HEK293 (cell line): ENCODE results near the gene CXCL1.

Source experiments
- CTCF ChIA-PET: fragments of 350-600 bp; formaldehyde crosslinking; extraction: SDS; loops from one replicate; lab custom pipeline; 2021; ENCODE audit warnings: antibody characterized with exemption; lab: Yijun Ruan, JAX
- POLR2A ChIA-PET: fragments of 300-600 bp; formaldehyde crosslinking; extraction: SDS; loops from one replicate; lab custom pipeline; 2020; ENCODE audit warnings: antibody characterized with exemption, inconsistent platforms; lab: Yijun Ruan, JAX
- H3K27ac ChIP-seq: fragments of 200-500 bp; sonication (Bioruptor generic); 2 replicates; pipeline ENCODE4 v1.5.1; 2014; ENCODE audit warnings: low read depth, low read length, control low read depth, inconsistent platforms; ENCODE audit errors: extremely low read depth
- H3K36me3 ChIP-seq, 2 experiments: fragments of 200-500 bp in 1 of 2; sonication (Bioruptor generic) in 1 of 2; 1 replicate in 1 of 2; 2 replicates in 1 of 2; pipeline ENCODE4 v1.5.1; 2014 to 2017; ENCODE audit warnings: inconsistent platforms in 2 of 2, low read length in 2 of 2; ENCODE audit not compliant: control insufficient read depth in 2 of 2, insufficient read depth in 1 of 2
- H3K4me1 ChIP-seq: fragments of 200-500 bp; sonication (Bioruptor generic); 2 replicates; pipeline ENCODE4 v1.5.1; 2014; ENCODE audit warnings: mild to moderate bottlenecking, low read length, inconsistent platforms; ENCODE audit not compliant: control insufficient read depth, insufficient read depth
- H3K4me3 ChIP-seq: 2 replicates; pipeline ENCODE4 v1.5.1; 2011; ENCODE audit warnings: low read depth, mild to moderate bottlenecking, control low read depth, low read length, moderate library complexity
- H3K9me3 ChIP-seq: fragments of 200-500 bp; sonication (Bioruptor generic); 2 replicates; pipeline ENCODE4 v1.5.1; 2014; ENCODE audit warnings: low read depth, low read length, inconsistent platforms; ENCODE audit not compliant: control insufficient read depth, insufficient read depth
- FEZF1 ChIP-seq: fragments of 450-650 bp; formaldehyde crosslinking; IDR thresholded peaks from 2 replicates; pipeline ENCODE4 v1.5.1; 2016; ENCODE audit warnings: missing biosample characterization, missing genetic modification characterization
- PATZ1 ChIP-seq: fragments of 450-650 bp; formaldehyde crosslinking; IDR thresholded peaks from 2 replicates; pipeline ENCODE4 v1.5.1; 2016; ENCODE audit warnings: missing biosample characterization, missing genetic modification characterization
- SP2 ChIP-seq: fragments of 450-650 bp; formaldehyde crosslinking; IDR thresholded peaks from 2 replicates; pipeline ENCODE4 v1.5.1; 2016; ENCODE audit warnings: missing biosample characterization, missing genetic modification characterization
- SP3 ChIP-seq: fragments of 450-650 bp; formaldehyde crosslinking; IDR thresholded peaks from 2 replicates; pipeline ENCODE4 v1.5.1; 2016; ENCODE audit warnings: missing biosample characterization, missing genetic modification characterization
- ZNF146 ChIP-seq: fragments of 450-650 bp; formaldehyde crosslinking; IDR thresholded peaks from 2 replicates; pipeline ENCODE4 v1.5.1; 2016; ENCODE audit warnings: missing biosample characterization, missing genetic modification characterization
- ZNF155 ChIP-seq: fragments of 450-650 bp; formaldehyde crosslinking; IDR thresholded peaks from 2 replicates; pipeline ENCODE4 v1.5.1; 2016; ENCODE audit warnings: missing biosample characterization, missing genetic modification characterization
- ZNF292 ChIP-seq: fragments of 450-650 bp; formaldehyde crosslinking; IDR thresholded peaks from 2 replicates; pipeline ENCODE4 v1.5.1; 2016; ENCODE audit warnings: low read depth, missing biosample characterization, missing genetic modification characterization, borderline replicate concordance
- ZNF311 ChIP-seq: fragments of 450-650 bp; formaldehyde crosslinking; IDR thresholded peaks from 2 replicates; pipeline ENCODE4 v1.5.1; 2017; ENCODE audit warnings: missing biosample characterization, missing genetic modification characterization, borderline replicate concordance
- ZNF362 ChIP-seq: fragments of 450-650 bp; formaldehyde crosslinking; IDR thresholded peaks from 2 replicates; pipeline ENCODE4 v1.5.1; 2016; ENCODE audit warnings: missing biosample characterization, missing genetic modification characterization
- ZNF571 ChIP-seq: fragments of 450-650 bp; formaldehyde crosslinking; IDR thresholded peaks from 2 replicates; pipeline ENCODE4 v1.5.0; 2017; ENCODE audit warnings: missing biosample characterization, missing genetic modification characterization
- ZNF707 ChIP-seq: fragments of 450-650 bp; formaldehyde crosslinking; IDR thresholded peaks from 2 replicates; pipeline ENCODE4 v1.5.1; 2016; ENCODE audit warnings: missing biosample characterization, missing genetic modification characterization
- ZSCAN16 ChIP-seq: fragments of 450-650 bp; formaldehyde crosslinking; IDR thresholded peaks from 2 replicates; pipeline ENCODE4 v1.5.1; 2016; ENCODE audit warnings: missing biosample characterization, missing genetic modification characterization

CXCL1 gene

GRCh38 chr4:73871511-73872310 lies 2.5 kb downstream of the CXCL1 start (continued):
- TF ChIP-seq PATZ1 (tag by site-specific recombination) = no peak
- no peak for TF ChIP-seq SP2 (tag by site-specific recombination)
- TF ChIP-seq FEZF1 = no peak
- TF ChIP-seq, all 188 proteins: peak for 0

- Histone ChIP-seq H3K36me3 (no peaks in the 10 kb centered on the region), H3K27ac (no peak overlapping the region), H3K9me3 (no peaks in the 10 kb centered on the region), H3K4me1 (no peaks in the 10 kb centered on the region), H3K4me3 (no peak overlapping the region)
- CTCF ChIA-PET = no interaction called here
- TF ChIP-seq ZNF571 = no peak
- TF ChIP-seq ZNF146 = no peak
- POLR2A ChIA-PET = no interaction called here
Observed at GRCh38 chr4:73872316-73873108, 3.3 kb downstream of the CXCL1 start.

GRCh38 chr4:73874386-73874785 lies 5.2 kb downstream of the CXCL1 start:
- CTCF ChIA-PET = interaction anchor here (1.4 kb wide), 1 partner anchor 14 kb away, joined by 5 read pairs; no protein-coding TSS in a partner anchor
- H3K36me3 ChIP-seq = no peaks in the 10 kb centered on the region
- no peaks in the 10 kb centered on the region for H3K4me1 ChIP-seq
- TF ChIP-seq ZNF311 (tag by site-specific recombination) (no peak), SP2 (tag by site-specific recombination) (no peak), ZSCAN16 (no peak), ZNF707 (no peak), ZNF155 (tag by site-specific recombination) (no peak)
- POLR2A ChIA-PET = no interaction called here
- no peak overlapping the region for H3K4me3 ChIP-seq
- H3K27ac ChIP-seq = no peak overlapping the region
- H3K9me3 ChIP-seq = no peaks in the 10 kb centered on the region

- POLR2A ChIA-PET = no interaction called here
Observed at GRCh38 chr4:73875401-73875800, 6.2 kb downstream of the CXCL1 start.

More at GRCh38 chr4:73875401-73875800, 6.2 kb downstream of the CXCL1 start:
- H3K9me3 ChIP-seq = no peaks in the 10 kb centered on the region
- no peaks in the 10 kb centered on the region for H3K36me3 ChIP-seq
- H3K4me1 ChIP-seq = no peaks in the 10 kb centered on the region
- no peak overlapping the region for H3K27ac ChIP-seq
- no peak for TF ChIP-seq SP3
- TF ChIP-seq ZNF362 = no peak
- TF ChIP-seq ZNF292 (tag by site-specific recombination) = no peak
- H3K4me3 ChIP-seq = no peak overlapping the region
- CTCF ChIA-PET = no interaction called here
